Middle frontal gyrus (tissue), 1 donor: ENCODE results near the gene MKI67.
"Not testable (repeated sequence)": the region's sequence is repeated elsewhere in the genome, so short reads cannot be mapped to it uniquely, and the experiment has no call there.

Source experiments
- DNase-seq: peaks from one replicate; pipeline ENCODE4 v3.0.0-alpha.2; 2015; ENCODE audit warnings: low spot score; ENCODE audit errors: extremely low spot score

The MKI67 gene

DNA sequence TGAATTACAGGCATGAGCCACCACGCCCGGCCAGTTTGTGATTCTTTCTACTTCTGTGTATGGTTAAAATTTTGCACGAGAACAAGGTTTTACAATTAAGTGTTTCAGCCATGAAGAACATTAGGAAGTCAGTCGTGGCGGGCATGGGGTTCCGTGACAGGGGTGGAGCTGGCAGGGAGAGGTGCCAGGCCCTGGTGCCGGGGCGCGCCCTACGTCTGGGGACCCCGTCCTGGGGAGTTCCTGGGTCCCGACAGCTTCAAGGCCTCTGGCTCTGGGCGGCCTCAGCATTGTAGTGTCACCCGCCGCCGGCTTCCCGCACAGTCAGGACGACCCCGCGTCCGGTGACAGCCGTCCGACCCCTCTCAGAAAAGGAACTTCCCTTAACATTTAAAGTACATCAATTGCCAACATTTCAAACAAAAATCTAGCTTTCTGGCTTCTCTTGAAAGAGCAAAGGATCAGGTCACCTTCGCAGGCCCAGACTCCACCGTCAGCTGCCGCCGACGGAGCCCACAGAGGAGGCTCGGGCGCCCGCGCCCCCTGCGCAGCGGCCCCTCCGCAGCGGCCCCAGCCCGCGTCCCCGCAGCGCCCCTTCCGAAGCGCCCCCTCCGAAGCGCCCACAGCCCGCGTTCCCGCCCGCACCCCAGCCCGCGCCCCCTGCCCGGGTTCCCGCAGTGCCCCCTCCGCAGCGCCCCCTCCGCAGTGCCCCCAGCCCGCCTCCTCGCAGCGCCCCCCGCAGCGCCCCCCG is 23.2 kb upstream of the MKI67 start:
- no peak for DNase-seq

GRCh38 chr10:128147669-128148068 is 21.4 kb upstream of the MKI67 start:
- no peak for DNase-seq

GRCh38 chr10:128147064-128147463 is 20.8 kb upstream of the MKI67 start:
- DNase-seq: no peak

- no peak for DNase-seq
These were observed 18.3 kb upstream of the MKI67 start for GRCh38 chr10:128144547-128144946.

- DNase-seq: no peak
These were observed 17.3 kb upstream of the MKI67 start for GRCh38 chr10:128143531-128143930.

DNA sequence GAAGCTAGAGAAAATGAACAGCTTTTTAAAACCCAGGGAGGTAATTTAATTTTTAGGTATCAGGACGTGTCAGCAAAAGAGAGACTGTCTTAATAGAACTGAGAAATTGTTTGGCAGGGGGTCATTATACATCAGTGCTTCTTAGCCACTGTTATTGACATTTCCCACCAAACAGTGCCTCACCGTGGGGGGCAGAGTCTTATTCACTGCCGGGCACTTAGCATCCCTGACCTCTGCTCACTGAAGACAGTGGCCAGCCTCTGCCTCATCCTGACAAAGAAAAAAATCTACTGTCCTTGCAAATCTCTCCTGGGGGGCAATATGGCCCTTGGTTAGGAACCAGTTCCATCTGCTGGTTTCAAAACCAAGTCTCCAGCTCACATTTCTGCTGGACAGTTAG is 14.2 kb upstream of the MKI67 start:
- no peak for DNase-seq

DNA sequence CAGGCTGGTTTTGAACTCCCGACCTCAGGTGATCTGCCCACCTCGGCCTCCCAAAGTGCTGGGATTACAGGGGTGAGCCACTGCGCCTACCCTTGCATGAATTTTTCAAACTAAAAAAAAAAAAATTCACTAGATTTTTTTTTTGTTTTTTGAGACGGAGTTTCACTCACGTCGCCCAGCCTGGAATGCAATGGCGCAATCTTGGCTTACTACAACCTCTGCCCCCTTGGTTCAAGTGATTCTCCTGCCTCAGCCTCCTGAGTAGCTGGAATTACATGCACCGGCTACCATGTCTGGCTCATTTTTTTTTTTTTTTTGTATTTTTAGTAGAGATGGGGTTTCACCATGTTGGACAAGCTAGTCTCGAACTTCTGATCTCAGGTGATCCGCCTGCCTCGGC is 12.2 kb upstream of the MKI67 start:
- DNase-seq: not testable (repeated sequence)

- no peak for DNase-seq
These were observed 11.7 kb upstream of the MKI67 start for GRCh38 chr10:128137877-128138276.

DNA sequence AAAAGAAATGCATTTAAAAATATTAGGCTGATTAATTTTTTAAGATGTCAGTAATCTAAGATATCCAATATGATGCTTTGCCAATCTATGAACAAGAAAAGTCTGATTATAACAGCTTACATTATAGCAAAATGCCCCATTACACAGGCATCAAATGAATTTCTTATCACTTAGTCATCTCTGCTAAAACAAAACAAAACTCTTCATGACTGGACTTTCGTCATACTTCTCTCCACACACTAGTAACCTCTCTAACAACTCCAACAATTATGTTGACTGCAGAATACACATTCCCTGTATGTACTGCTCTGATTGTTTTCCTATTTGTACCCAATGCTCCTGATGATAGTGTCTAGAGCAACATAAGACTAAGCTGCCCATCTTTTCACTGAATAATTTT is 3.8 kb upstream of the MKI67 start:
- DNase-seq: no peak

DNA sequence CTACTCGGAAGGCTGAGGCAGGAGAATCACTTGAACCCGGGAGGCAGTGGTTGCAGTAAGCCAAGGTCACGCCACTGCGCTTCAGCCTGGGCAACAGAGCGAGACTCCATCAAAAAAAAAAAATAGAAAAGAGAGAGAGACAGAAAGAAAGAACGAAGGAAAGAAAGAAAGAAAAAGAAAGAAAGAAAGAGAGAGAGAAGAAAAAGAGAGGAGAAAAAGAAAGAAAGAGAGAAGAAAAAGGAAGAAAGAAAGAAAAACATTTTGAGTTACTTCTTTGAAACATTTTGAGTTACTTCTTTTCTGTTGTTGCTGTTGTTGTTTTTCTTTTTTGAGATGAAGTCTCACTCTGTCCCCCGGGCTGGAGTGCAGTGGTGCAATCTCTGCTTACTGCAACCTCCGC is 2.4 kb upstream of the MKI67 start:
- no peak for DNase-seq

- no peak for DNase-seq
These were observed 743 bp downstream of the MKI67 start for GRCh38 chr10:128125416-128125943.

GRCh38 chr10:128124813-128125403 is 1.3 kb downstream of the MKI67 start:
- no peak for DNase-seq

DNA sequence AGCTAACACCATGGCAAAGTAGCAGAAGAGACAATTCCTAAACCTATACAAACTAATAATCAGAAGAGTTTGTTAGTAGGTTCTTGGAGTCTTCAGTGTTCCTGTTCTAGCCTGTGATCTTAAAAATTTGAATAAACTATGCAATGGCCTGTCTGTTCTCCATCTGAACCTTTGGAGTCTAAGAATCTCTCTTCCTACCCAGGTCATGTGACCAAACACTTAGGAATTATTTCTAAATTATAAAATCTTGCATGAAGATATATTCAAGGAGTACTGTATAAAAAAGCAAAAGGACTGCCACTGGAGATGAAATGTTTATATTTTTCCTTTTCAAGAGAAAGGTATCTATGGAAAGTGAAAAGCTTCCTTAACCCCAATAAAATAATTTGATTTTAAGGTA is 2.4 kb downstream of the MKI67 start:
- no peak for DNase-seq

- DNase-seq: no peak
These were observed 3.3 kb downstream of the MKI67 start for GRCh38 chr10:128122931-128123330.

- no peak for DNase-seq
These were observed 4.3 kb downstream of the MKI67 start for GRCh38 chr10:128121750-128122412.

DNA sequence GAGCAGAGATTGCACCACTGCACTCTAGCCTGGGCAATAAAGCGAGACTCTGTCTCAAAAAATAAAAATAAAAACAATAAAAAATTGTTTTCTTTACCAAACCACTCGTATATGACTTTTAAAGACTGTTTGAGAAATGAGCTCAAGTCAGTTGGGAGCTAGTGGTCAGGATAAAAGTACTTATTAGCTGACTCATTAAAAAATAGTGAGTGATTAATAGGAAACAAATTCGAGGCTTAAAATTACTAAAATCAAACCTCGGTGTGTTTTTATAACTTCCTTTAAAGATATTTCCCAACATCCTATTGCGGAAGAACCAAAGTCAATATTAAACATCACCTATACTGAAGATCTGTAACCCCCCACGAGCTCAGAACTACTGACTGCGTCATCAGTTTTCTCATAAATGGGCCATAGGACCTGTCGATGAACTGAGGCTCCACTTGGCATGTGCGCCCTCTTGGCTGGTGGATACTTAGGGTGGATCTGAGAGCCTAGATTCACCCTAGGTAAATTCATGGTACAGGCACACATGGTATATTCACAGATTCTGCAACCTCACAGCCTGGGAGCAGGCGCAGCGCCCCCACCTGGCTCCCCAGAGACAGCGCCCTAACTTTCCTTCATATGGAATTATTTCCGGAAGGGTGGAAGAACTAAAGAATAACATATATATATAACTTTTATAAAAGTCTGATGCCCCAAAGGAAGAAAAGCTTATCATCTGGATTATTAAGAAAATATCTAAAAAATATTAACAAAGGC is 9.2 kb downstream of the MKI67 start:
- DNase-seq: no peak

GRCh38 chr10:128116187-128116586 is 10.0 kb downstream of the MKI67 start:
- DNase-seq: no peak

DNA sequence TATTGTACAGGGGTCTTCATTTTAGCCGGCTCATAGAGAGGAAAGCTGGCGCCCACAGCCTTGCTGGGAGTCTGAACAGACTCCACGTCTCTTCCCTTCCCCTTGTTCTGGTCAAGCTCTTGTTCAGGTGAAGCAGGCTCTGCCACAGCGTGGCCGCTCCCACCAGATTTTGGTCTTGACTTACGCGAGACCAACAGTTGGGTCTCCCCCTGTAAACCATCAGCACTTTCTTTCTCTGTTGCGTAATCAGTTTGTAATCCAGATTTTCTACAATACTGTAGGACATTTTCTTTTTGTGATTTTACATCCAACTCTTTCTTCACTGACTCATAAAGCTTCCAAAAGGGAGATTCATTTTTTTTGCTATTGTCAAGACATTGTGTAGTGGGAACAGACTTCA is 10.9 kb downstream of the MKI67 start:
- DNase-seq: no peak

- no peak for DNase-seq
These were observed 11.3 kb downstream of the MKI67 start for GRCh38 chr10:128114901-128115300.

- DNase-seq: no peak
These were observed 13.2 kb downstream of the MKI67 start for GRCh38 chr10:128113026-128113425.

DNA sequence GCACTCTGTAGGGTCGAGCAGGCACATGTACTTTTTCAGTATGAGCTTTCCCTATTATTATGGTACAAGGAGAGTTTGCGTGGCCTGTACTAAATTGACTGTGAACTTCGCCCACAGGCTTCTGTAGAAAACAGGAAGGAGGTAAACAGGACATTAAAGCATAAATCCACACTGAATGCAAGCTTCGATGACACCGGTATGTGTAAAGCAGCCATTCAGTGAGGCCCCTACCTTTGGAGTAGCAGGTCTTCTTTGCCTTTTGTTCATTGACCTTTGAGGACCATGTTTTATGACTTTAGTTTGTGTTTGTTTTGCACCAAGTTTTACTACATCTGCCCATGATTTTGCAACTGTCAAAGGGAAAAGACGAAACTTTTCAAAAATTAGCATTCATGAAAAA is 14.5 kb downstream of the MKI67 start:
- DNase-seq: no peak

DNA sequence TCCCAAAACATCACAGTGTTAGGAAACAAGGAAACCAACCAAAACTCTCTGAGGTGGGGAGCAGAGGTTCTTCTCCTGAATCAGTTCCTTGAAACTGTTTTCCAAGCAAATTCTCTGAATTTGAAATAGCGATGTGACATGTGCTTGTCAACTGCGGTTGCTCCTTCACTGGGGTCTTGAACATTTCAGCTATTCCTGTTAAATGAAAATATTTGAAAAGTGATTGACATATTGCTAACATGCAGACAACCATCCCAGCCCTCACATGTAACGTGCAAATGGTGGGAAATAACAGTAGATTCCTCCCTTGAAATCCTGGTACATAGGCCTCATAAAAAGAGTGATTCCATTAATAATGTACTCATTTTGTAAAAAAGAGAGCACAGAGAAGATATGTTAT is 15.9 kb downstream of the MKI67 start:
- no peak for DNase-seq
